Measurements from ENCODE around the gene MTTP.

Gene MTTP

GRCh38 chr4:99652596-99653436 is 78.2 kb downstream of the MTTP start:
- no peak for DNase-seq (ENCODE audit: low read depth)
- H3K4me3 ChIP-seq (ENCODE audit: low read length), result no peak overlapping the region
- no peak for TF ChIP-seq CTCF (IDR thresholded peaks at IDR 0.05; ENCODE audit: insufficient read depth, low read depth, low read length, missing control alignments)

- DNase-seq (ENCODE audit: low read depth), result no peak
- no peak overlapping the region for H3K4me3 ChIP-seq (ENCODE audit: low read length)
- TF ChIP-seq CTCF (IDR thresholded peaks at IDR 0.05; ENCODE audit: insufficient read depth, low read depth, low read length, missing control alignments), result no peak
These were observed 79.3 kb downstream of the MTTP start for GRCh38 chr4:99653916-99654315.

GRCh38 chr4:99654361-99654761 is 79.7 kb downstream of the MTTP start:
- DNase-seq (ENCODE audit: low read depth), result no peak
- H3K4me3 ChIP-seq (ENCODE audit: low read length), result no peak overlapping the region
- TF ChIP-seq CTCF (IDR thresholded peaks at IDR 0.05; ENCODE audit: insufficient read depth, low read depth, low read length, missing control alignments), result no peak

- no peak overlapping the region for H3K4me3 ChIP-seq (ENCODE audit: low read length)
- peak; percentile 94 for DNase-seq (ENCODE audit: low read depth)
- TF ChIP-seq CTCF (IDR thresholded peaks at IDR 0.05; ENCODE audit: insufficient read depth, low read depth, low read length, missing control alignments), result no peak
These were observed 80.9 kb downstream of the MTTP start for GRCh38 chr4:99655308-99656081.

GRCh38 chr4:99657798-99658197 is 83.2 kb downstream of the MTTP start, which contains the start of gene C4orf54:
Gene C4orf54 (minus strand): TSS chr4:99657828. CDS start chr4:99654648, 3,180 bp downstream.
- TF ChIP-seq CTCF (IDR thresholded peaks at IDR 0.05; ENCODE audit: insufficient read depth, low read depth, low read length, missing control alignments), result no peak

GRCh38 chr4:99658666-99659065 is 84.0 kb downstream of the MTTP start:
- H3K4me3 ChIP-seq (ENCODE audit: low read length), result no peak overlapping the region
- no peak for TF ChIP-seq CTCF (IDR thresholded peaks at IDR 0.05; ENCODE audit: insufficient read depth, low read depth, low read length, missing control alignments)
- no peak for DNase-seq (ENCODE audit: low read depth)

More at GRCh38 chr4:99657798-99658197, 83.2 kb downstream of the MTTP start, which contains the start of gene C4orf54:
- DNase-seq (ENCODE audit: low read depth), result peak; percentile 94
- H3K4me3 ChIP-seq (ENCODE audit: low read length), result no peak within 1 kb of the TSS

All from epithelial cell of esophagus (primary cell).